ENCODE data around the gene CNPY4.
"Not testable (repeated sequence)": the region's sequence is repeated elsewhere in the genome, so short reads cannot be mapped to it uniquely, and the experiment has no call there.

CNPY4 gene

DNA sequence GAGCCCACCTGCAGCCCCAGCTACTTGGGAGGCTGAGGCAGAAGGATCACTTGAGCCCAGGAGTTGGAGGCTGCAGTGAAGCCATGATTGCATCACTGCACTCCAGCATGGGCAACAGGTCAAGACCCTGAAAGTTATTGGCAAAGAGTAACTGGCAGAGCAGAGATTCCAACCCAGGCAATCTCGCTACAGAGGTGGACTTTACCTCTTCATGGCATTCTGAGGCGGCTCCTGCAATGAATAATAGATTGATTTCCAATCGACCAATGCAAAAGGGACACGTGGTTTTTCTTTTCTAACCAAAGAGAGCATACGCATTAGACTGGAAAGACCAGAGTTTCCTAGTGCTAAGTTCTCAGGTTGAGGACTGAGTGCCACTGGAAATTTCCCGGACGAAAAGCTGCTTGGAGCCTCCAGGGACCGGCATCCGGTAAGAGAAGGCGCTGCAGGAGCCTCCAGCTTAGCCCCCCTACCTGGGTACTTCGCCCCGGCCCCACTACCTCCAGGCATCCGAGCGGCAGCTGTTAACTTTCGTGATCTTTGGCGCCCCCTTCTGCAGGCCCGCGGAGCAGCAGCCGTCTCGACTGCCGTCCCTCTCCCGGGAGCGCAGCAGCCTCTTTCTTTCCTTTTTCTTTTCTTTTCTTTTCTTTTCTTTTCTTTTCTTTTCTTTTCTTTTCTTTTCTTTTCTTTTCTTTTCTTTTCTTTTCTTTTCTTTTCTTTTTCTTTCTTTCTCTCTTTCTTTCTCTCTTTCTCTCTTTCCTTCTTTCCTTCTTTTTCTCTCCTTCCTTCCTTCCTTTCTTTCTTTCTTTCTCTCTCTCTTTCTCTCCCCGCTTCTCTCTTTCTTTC, 11.4 kb downstream of the CNPY4 start:
- TF ChIP-seq CTCF (IDR thresholded peaks at IDR 0.05; ENCODE audit: control insufficient read depth, insufficient read depth, low read depth, low read length, missing control alignments), result peak; percentile 84

DNA sequence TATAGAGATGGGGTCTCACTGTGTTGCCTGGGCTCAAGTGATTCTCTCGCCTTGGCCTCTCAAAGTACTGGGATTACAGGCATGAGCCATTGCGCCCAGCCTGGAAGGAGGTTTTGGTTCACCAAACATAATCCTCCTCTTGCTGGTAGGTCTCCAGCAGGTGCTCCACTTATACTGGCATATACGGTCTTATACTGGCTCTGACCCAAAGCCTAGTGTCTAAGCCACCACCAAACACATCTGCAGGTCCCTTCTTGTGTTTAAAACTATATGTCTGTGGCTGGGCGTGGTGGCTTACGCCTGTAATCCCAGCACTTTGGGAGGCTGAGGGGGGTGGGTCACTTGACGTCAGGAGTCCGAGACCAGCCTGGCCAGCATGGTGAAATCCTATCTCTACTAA, 12.7 kb downstream of the CNPY4 start:
- TF ChIP-seq CTCF (IDR thresholded peaks at IDR 0.05; ENCODE audit: control insufficient read depth, insufficient read depth, low read depth, low read length, missing control alignments), result no peak
- no peak overlapping the region for H3K4me3 ChIP-seq (ENCODE audit: control insufficient read depth, low read depth, low read length)
- no peak for DNase-seq (ENCODE audit: low read depth)

More for the DNA sequence above, 11.4 kb downstream of the CNPY4 start:
- H3K4me3 ChIP-seq (ENCODE audit: control insufficient read depth, low read depth, low read length), result peak overlapping the region; percentile 25
- no peak for DNase-seq (ENCODE audit: low read depth)

- DNase-seq (ENCODE audit: low read depth), result no peak
- H3K4me3 ChIP-seq (ENCODE audit: control insufficient read depth, low read depth, low read length), result no peak overlapping the region
- peak; percentile 94 for TF ChIP-seq CTCF (IDR thresholded peaks at IDR 0.05; ENCODE audit: control insufficient read depth, insufficient read depth, low read depth, low read length, missing control alignments)
These were observed 13.3 kb downstream of the CNPY4 start for GRCh38 chr7:100132697-100133151.

DNA sequence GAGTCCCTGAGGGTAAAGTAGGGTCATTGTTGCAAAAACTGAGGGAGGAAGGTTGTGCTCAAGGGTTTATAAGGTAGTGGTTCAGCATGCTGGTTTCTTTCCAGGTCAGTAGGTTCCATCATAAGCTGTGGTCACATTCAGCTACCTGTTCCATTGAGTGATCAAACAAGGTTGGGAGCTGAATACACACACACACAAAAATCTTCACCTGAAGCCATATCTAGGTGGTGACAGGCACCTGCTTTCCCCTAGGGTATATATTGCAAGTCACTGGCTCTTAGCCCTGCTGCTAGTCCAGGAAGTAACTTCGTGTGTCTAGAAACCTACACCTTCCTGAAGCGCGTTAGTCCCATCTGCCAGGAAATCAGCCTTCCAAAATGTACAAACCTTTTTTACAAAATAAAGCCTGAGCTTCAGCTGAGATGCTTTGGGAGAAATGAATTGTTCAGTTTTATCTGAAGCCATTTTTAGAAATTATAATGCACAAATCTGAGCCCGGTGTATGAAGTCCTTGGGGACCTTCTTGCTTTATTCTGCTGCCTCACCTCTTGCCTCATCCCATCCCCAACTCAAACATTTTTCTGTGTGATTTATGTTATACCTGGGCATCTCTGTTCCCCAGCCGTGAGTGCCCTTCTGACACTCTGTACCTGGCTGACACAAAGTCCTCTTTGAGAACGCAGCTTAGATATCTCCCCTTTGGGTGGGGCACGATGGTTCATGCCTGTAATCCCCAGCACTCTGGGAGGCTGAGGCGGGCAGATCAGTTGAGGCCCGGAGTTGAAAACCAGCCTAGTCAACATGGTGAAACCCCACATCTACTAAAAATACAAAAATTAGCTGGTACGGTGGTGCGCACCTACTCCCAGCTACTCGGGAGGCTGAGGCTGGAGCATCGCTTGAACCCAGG, 18.7 kb downstream of the CNPY4 start:
- TF ChIP-seq CTCF (IDR thresholded peaks at IDR 0.05; ENCODE audit: control insufficient read depth, insufficient read depth, low read depth, low read length, missing control alignments), result no peak

DNA sequence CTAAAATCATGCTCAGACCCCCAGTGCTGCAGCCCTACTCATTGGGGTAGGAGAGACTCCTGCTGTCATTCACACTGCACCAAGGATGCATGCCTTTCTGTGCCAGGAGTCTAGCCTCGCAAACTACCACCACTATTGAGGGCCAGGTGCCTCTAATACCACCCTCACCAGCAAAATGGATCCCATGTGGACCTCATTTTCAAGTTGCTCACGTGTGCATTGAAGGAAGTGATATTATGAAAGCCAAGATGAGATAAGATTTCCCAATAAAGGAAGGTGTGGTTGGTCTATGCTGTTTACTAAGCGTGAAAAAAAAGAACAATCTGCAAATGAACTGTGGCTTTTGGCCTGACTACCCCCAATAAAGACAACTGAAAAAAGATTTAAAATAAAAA, 22.1 kb downstream of the CNPY4 start:
- TF ChIP-seq CTCF (IDR thresholded peaks at IDR 0.05; ENCODE audit: control insufficient read depth, insufficient read depth, low read depth, low read length, missing control alignments), result no peak
- no peak for DNase-seq (ENCODE audit: low read depth)
- no peak overlapping the region for H3K4me3 ChIP-seq (ENCODE audit: control insufficient read depth, low read depth, low read length)

More for the DNA sequence above, 18.7 kb downstream of the CNPY4 start:
- no peak for DNase-seq (ENCODE audit: low read depth)
- no peak overlapping the region for H3K4me3 ChIP-seq (ENCODE audit: control insufficient read depth, low read depth, low read length)

- no peak for DNase-seq (ENCODE audit: low read depth)
- no peak for TF ChIP-seq CTCF (IDR thresholded peaks at IDR 0.05; ENCODE audit: control insufficient read depth, insufficient read depth, low read depth, low read length, missing control alignments)
- H3K4me3 ChIP-seq (ENCODE audit: control insufficient read depth, low read depth, low read length), result no peak overlapping the region
These were observed 23.0 kb downstream of the CNPY4 start for GRCh38 chr7:100142461-100142860.

GRCh38 chr7:100146350-100146749, 26.9 kb downstream of the CNPY4 start:
- peak; percentile 74 for DNase-seq (ENCODE audit: low read depth)
- not testable (repeated sequence) for H3K4me3 ChIP-seq (ENCODE audit: control insufficient read depth, low read depth, low read length)

All from AG09309 (cell line).